ENCODE results near the gene PLLP. TPM values are rescaled to one million over a fixed set of nuclear protein-coding genes. Genes with fewer than 3 reads are reported as not detected.

The PLLP gene
- total RNA-seq, 1 experiment from 2014 or later: 0.72 TPM

- ChIA-PET CTCF (interaction anchor here (0.6 kb wide), 1 partner anchor 150 kb away, joined by 6 read pairs; no protein-coding TSS in a partner anchor), POLR2A (no interaction called here)
- H3K27me3 ChIP-seq (ENCODE audit: control insufficient read depth, insufficient read depth, low read length): no peaks in the 10 kb centered on the region
- DNase-seq (ENCODE audit: low read depth, low spot score) (no peak), ATAC-seq (no peak)
- intact Hi-C loops (cut with micrococcal nuclease; ENCODE audit: unreplicated experiment) (no loop called here), in situ Hi-C loops (cut with HindIII; ENCODE audit: low pct_unique_long_range_greater_than_20kb, low sequenced_read_pairs) (no loop called here)
- no peaks in the 10 kb centered on the region for H3K4me1 ChIP-seq (ENCODE audit: control insufficient read depth, insufficient read depth, low read length)
- H3K36me3 ChIP-seq (ENCODE audit: control insufficient read depth, insufficient read depth, low read length): no peaks in the 10 kb centered on the region
- no peak overlapping the region for H3K27ac ChIP-seq (ENCODE audit: low read length)
- no peak overlapping the region for H3K4me3 ChIP-seq (ENCODE audit: low read depth in 2 of 2, low read length in 2 of 2)
- no peaks in the 10 kb centered on the region for H3K9me3 ChIP-seq (ENCODE audit: control insufficient read depth, insufficient read depth, low read depth, low read length)
- BruUV-seq (replicated peaks): no TSS peak
- no peak for TF ChIP-seq POLR2AphosphoS5 (IDR thresholded peaks at IDR 0.05; ENCODE audit: low read depth, low read length)
Observed at GRCh38 chr16:57273359-57273758, 11.1 kb downstream of the PLLP start.

- H3K27me3 ChIP-seq (ENCODE audit: control insufficient read depth, insufficient read depth, low read length): no peaks in the 10 kb centered on the region
- no TSS peak for BruUV-seq (replicated peaks)
- DNase-seq (ENCODE audit: low read depth, low spot score): no peak
- no peak for ATAC-seq
- ChIA-PET POLR2A (no interaction called here), CTCF (no interaction called here)
- intact Hi-C loops (cut with micrococcal nuclease; ENCODE audit: unreplicated experiment): no loop called here
- TF ChIP-seq REST (IDR thresholded peaks at IDR 0.05; ENCODE audit: insufficient read depth in 1 of 2, low read depth in 2 of 2, low read length in 1 of 2) (no peak), POLR2AphosphoS5 (IDR thresholded peaks at IDR 0.05; ENCODE audit: low read depth, low read length) (no peak), CTCF (IDR thresholded peaks at IDR 0.05) (no peak), TCF7L2 (IDR thresholded peaks at IDR 0.05; ENCODE audit: low read depth, low read length) (no peak), SIN3A (IDR thresholded peaks at IDR 0.05; ENCODE audit: borderline replicate concordance, insufficient read depth, low read depth, low read length) (no peak)
- no peaks in the 10 kb centered on the region for H3K9me3 ChIP-seq (ENCODE audit: control insufficient read depth, insufficient read depth, low read depth, low read length)
- no peaks in the 10 kb centered on the region for H3K36me3 ChIP-seq (ENCODE audit: control insufficient read depth, insufficient read depth, low read length)
- H3K27ac ChIP-seq (ENCODE audit: low read length): no peak overlapping the region
- H3K4me1 ChIP-seq (ENCODE audit: control insufficient read depth, insufficient read depth, low read length): no peaks in the 10 kb centered on the region; the same call in 1 of the 2 replicates
- no peak overlapping the region for H3K4me3 ChIP-seq (ENCODE audit: low read depth in 2 of 2, low read length in 2 of 2)
- in situ Hi-C loops (cut with HindIII; ENCODE audit: low pct_unique_long_range_greater_than_20kb, low sequenced_read_pairs): no loop called here
Observed at GRCh38 chr16:57271867-57272495, 12.5 kb downstream of the PLLP start.

GRCh38 chr16:57271063-57271345, 13.5 kb downstream of the PLLP start:
- BruUV-seq (replicated peaks): no TSS peak
- TF ChIP-seq SIN3A (IDR thresholded peaks at IDR 0.05; ENCODE audit: borderline replicate concordance, insufficient read depth, low read depth, low read length): no peak
- TF ChIP-seq REST (IDR thresholded peaks at IDR 0.05; ENCODE audit: insufficient read depth in 1 of 2, low read depth in 2 of 2, low read length in 1 of 2): no peak
- no peak for TF ChIP-seq CTCF (IDR thresholded peaks at IDR 0.05)
- no peak for TF ChIP-seq POLR2AphosphoS5 (IDR thresholded peaks at IDR 0.05; ENCODE audit: low read depth, low read length)
- TF ChIP-seq TCF7L2 (IDR thresholded peaks at IDR 0.05; ENCODE audit: low read depth, low read length): no peak
- ChIA-PET POLR2A (interaction anchor here (0.7 kb wide), 1 partner anchor 544 kb away, joined by 3 read pairs; no protein-coding TSS in a partner anchor), CTCF (no interaction called here)
- Histone ChIP-seq H3K27ac (ENCODE audit: low read length) (no peak overlapping the region), H3K4me1 (ENCODE audit: control insufficient read depth, insufficient read depth, low read length) (peaks cover 6% of the 10 kb centered on the region), H3K27me3 (ENCODE audit: control insufficient read depth, insufficient read depth, low read length) (no peaks in the 10 kb centered on the region), H3K4me3 (ENCODE audit: low read depth in 2 of 2, low read length in 2 of 2) (no peak overlapping the region), H3K9me3 (ENCODE audit: control insufficient read depth, insufficient read depth, low read depth, low read length) (no peaks in the 10 kb centered on the region), H3K36me3 (ENCODE audit: control insufficient read depth, insufficient read depth, low read length) (no peaks in the 10 kb centered on the region)
- in situ Hi-C loops (cut with HindIII; ENCODE audit: low pct_unique_long_range_greater_than_20kb, low sequenced_read_pairs): no loop called here
- ATAC-seq: no peak
- no peak for DNase-seq (ENCODE audit: low read depth, low spot score)
- intact Hi-C loops (cut with micrococcal nuclease; ENCODE audit: unreplicated experiment): no loop called here
